HG02610 (cell line): ENCODE measurements around the gene PACSIN3.
"Not testable (repeated sequence)": the region's sequence is repeated elsewhere in the genome, so short reads cannot be mapped to it uniquely, and the experiment has no call there.

Experiments
- ATAC-seq: cut with Tn5 transposase; IDR thresholded peaks from one replicate; pipeline ENCODE4 v1.9.1; 2021; ENCODE audit warnings: mild to moderate bottlenecking, moderate library complexity; ENCODE audit not compliant: unreplicated experiment

The PACSIN3 gene

DNA sequence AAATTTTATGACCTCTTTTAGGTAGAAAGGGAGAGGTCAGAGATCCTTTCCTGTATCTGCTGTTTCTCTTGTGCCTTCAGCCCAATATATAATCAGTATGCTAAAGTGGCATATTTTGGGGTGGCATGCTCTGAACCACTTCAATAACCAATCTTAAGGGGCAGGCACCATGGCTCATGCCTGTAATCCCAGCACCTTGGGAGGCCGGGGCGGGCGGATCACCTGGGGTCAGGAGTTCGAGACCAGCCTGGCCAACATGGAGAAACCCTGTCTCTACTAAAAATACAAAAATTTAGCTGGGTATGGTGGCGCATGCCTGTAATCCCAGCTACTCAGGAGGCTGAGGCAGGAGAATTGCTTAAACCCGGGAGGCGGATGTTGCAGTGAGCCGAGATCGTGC is 11.9 kb upstream of the PACSIN3 start:
- ATAC-seq: not testable (repeated sequence)

- no peak for ATAC-seq
Measured at GRCh38 chr11:47192111-47192510, 5.9 kb upstream of the PACSIN3 start.

DNA sequence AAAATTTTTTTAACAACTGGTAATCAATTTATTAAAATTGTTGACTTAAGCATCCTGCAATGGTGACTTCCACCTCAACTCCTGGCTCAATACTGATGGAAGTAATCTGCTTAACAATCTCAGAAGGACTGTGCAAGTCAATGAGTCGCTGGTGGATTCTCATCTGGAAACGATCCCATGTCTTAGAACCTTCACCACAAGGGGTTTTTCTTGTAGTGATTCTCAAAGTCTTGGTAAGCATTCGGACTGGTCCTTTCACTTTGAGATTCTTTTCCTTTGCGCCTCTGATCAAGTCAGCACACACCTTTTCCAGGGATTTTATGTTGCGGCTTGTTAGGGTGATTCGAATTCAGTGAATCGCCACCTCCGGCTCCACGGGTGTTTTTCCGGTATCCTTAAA is 4.9 kb upstream of the PACSIN3 start:
- ATAC-seq: not testable (repeated sequence)

GRCh38 chr11:47189100-47189834 is 3.0 kb upstream of the PACSIN3 start:
- ATAC-seq: no peak

DNA sequence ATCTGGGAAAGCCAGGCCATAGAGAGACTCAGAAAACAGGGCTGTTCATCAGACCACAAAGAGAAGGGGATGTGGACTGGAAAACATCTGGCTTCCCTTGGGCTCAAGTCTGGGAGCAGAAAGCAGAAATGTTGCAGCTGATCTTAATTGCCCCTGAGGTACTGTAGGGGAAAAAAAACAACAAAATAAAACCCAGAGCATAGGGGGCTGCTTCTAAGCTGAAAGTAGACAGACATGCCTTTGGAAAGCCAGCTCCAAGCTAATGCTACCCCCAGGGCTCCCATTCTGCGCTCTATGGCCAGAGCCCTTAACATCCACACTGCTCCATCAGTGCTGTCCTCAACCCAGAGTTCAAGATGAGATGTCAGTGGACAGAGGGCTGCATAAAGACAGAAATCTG is 2.0 kb upstream of the PACSIN3 start:
- no peak for ATAC-seq

GRCh38 chr11:47187723-47188122 is 1.5 kb upstream of the PACSIN3 start:
- no peak for ATAC-seq

GRCh38 chr11:47186700-47187695 is 764 bp upstream of the PACSIN3 start:
- ATAC-seq: no peak

GRCh38 chr11:47185305-47186075 is 744 bp downstream of the PACSIN3 start:
- no peak for ATAC-seq

DNA sequence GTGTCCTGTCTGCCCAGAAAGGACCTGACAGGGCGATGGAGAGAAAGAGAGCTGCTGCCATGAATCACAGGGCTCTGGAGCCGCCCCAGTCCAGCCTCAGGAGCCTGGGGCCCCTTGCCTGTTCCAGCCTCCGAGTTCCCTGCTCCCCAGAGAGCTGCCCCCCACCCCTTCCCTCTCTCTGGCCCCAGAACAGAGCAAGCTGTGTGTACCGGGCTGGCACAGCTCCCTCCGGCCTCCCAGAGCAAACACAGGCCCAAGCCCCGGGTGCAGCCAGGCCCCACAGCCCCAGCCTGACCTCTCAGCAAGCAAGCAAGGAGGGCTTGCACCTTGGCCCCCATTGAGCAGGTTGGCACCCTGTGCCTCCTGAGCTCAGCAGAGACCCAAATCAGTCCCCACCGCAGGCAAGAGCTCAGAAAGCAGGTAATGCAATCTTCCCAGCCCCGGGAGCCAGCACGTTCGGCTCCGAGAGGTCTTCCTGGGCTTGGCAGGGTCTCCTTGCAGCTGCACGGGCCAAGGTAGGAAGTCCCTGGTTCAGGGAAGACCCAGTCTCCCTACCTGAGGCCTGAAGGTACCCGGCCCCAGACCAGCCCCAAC is 1.4 kb downstream of the PACSIN3 start:
- no peak for ATAC-seq

DNA sequence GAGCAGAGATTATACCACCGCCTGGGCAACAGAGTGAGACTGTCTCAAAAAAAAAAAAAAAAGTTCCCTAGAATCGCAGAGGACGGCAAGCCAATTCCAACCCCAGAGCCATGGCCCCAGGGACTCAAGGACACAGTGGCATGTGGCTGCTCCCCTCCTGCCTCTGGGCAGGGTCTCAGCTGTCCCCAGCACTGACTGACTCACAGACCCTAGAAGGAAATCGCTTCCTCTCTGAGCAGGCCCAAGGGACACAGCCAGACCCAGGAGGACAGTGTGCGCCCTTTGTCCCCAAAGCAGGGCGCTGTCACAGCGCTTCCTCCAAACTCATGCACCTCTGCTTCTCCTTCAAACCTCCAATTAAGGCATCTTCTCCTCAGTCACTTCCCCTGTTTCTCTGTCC is 2.3 kb downstream of the PACSIN3 start:
- no peak for ATAC-seq

DNA sequence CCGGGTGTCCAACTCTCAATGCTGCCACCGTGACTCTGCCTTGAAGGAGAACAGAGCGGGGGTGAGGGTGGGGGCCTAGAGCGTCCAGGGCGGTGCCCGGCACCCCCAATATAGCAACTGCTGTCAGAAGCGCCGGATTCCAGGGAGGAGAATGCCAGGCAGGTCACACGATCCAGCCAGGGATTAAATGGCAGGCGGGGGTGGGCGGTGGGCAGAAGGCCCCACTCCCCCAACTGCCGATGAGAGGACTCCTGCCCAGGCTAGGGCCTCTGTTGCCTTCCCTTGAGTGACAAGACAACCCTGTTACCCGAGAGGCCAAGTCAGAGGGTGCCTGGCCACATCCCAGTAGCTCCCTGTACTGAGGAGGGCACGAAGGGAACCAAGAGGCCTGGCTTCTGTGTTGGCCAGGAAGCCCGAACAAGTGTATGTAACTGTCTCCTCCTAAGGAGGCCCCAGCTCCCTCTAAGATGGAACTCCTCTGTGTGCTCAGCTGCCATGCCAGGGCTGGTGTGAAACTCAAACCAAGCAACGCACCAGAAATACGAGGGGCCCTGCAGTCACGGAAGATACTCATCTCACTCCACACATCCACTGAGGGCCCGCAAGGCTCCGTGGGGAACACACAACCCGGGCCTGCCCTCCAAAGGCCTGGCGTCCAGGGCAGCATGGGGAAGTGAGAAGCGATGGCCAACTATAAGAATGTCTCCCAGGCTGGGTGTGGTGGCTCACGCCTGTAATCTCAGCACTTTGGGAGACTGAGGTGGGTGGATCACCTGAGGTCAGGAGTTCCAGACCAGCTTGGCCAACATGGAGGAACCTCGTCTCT is 3.0 kb downstream of the PACSIN3 start:
- no peak for ATAC-seq

DNA sequence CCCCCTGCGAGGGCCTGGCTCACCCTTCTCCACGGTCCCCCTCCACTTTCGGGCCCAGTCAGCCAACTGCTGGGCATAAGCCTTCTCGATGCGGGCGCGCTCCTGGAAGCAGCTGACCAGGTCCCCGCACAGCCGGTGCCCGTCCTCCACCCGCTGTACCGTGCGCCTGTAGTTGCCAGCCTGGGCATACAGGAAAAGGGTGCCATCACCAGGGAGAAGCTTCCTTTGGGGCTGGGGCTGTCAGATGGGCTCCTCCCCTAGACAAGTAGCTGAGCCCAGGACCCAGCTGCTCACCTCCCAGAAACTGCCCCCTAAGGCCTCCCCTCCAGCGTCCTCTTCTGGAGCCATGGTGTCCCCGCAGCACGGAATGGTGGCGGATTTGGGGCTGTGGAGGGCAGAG is 3.9 kb downstream of the PACSIN3 start:
- no peak for ATAC-seq

GRCh38 chr11:47181271-47181670 is 5.0 kb downstream of the PACSIN3 start:
- no peak for ATAC-seq

DNA sequence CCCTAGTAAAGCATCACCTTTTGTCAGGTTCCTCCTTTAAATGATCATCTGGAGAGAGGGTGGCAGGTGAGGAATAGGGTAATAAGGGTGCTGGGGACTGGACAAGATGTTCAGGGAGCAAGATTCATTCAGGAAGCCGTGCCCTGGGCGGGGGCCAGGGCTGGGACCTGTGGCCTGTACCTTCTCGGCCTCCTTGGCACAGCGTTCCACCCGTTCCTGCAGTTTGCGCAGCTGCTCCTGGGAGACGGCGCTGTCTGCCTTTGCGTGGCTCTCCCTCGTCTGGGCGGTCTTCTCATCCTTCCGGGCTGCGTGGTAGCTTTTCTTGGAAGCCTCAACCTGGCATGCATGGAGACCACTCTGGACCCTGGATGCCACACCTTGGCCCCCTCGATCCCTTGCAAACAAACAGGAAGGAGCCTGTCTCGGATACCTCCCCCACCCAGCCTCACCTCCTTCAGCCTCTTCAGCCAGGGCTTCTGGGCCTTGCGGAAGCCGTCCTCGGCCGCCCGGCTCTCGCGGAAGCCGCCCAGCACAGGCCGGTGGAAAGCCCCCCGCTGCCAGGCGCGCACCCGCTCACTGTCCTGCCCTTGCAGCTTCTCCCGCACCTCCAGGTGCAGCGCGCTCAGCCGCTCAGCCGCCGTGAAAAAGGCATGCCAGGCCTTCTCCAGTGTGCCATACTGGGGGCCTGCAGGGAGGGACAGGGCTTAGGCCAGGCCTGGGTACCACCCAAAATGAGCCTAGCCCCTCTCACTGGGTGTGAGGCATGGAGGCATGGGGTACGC is 6.0 kb downstream of the PACSIN3 start:
- no peak for ATAC-seq

GRCh38 chr11:47179655-47179991 is 6.6 kb downstream of the PACSIN3 start:
- ATAC-seq: no peak

DNA sequence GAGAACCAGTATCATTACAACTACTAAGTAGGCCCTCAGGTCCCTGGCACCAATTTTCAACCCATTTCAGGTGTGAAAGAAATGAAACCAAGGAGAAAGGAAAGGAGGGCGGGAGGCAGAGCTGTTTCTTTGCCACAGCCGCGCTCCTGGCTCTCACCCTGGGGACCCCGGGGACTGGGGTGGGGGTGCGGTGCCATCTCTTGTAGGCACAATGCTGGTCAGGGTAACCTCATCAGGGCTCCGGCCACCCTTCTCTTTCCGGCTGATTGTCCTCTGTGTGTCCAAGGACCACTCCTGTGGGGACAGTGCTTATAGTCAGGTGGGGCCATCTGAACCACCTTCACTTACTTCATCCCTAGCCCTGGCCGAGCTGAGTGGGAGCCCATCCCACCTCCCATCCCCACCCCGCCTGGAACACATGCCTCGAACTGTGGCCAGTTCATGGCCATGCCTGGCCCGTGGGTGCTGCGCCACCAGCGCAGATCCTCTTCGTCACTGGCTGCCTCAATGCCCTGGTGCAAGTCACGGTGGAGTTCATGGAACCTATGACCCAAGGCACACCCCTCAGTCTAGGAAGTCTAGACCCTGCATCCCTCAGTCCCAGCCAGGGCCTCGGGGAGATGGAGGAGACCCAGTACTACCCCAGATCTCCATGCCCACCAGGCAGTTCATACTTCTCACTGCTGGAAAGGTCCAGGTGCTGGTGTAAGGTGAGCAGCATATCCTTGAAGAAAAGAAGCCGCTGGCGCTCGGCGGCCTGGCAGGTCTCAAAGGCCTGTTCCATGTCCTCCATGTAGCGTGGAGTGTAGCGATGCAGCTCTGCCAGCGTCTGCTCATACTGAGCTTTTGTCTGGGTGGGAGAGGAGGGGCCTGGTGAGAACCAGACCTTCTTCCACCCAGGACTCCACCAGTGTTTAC is 7.2 kb downstream of the PACSIN3 start:
- no peak for ATAC-seq

DNA sequence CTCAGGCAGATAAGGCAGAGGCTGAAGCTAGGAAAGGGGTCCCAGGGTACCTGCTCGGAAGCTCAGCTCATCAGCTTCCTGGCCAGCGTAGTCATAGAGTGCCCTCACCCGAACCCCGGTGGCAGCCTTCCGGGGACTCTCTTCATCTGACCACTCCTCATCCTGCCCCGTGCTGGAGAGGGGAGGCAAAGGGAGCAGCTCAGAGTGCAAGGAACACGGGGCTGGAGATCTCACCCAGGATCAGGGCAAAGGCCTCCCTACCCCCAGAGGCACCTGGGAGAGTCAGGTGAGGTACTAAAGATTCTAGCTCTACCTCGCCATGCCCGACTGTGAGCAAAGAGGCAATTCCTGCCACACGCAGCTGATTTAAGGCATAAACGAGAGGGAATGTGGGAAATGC is 7.9 kb downstream of the PACSIN3 start:
- no peak for ATAC-seq

- ATAC-seq: no peak
Measured at GRCh38 chr11:47177846-47178245, 8.4 kb downstream of the PACSIN3 start.
